Measurements from ENCODE around the gene TMEM62.

The TMEM62 gene

GRCh38 chr15:43118286-43118685 lies 15.1 kb upstream of the TMEM62 start:
- H3K27me3 ChIP-seq (ENCODE audit: insufficient read depth, poor library complexity, severe bottlenecking) = no peaks in the 10 kb centered on the region
- TF ChIP-seq, protein P1, sequence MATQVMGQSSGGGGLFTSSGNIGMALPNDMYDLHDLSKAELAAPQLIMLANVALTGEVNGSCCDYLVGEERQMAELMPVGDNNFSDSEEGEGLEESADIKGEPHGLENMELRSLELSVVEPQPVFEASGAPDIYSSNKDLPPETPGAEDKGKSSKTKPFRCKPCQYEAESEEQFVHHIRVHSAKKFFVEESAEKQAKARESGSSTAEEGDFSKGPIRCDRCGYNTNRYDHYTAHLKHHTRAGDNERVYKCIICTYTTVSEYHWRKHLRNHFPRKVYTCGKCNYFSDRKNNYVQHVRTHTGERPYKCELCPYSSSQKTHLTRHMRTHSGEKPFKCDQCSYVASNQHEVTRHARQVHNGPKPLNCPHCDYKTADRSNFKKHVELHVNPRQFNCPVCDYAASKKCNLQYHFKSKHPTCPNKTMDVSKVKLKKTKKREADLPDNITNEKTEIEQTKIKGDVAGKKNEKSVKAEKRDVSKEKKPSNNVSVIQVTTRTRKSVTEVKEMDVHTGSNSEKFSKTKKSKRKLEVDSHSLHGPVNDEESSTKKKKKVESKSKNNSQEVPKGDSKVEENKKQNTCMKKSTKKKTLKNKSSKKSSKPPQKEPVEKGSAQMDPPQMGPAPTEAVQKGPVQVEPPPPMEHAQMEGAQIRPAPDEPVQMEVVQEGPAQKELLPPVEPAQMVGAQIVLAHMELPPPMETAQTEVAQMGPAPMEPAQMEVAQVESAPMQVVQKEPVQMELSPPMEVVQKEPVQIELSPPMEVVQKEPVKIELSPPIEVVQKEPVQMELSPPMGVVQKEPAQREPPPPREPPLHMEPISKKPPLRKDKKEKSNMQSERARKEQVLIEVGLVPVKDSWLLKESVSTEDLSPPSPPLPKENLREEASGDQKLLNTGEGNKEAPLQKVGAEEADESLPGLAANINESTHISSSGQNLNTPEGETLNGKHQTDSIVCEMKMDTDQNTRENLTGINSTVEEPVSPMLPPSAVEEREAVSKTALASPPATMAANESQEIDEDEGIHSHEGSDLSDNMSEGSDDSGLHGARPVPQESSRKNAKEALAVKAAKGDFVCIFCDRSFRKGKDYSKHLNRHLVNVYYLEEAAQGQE (IDR thresholded peaks at IDR 0.05; ENCODE audit: insufficient replicate concordance, low read depth) = no peak
- TF ChIP-seq POLR2AphosphoS5 (IDR thresholded peaks at IDR 0.05; ENCODE audit: low read depth) (no peak), GABPA (IDR thresholded peaks at IDR 0.05; ENCODE audit: low read depth) (no peak), CTCF (IDR thresholded peaks at IDR 0.05; ENCODE audit: insufficient read depth, low read length) (no peak), SPI1 (IDR thresholded peaks at IDR 0.05; ENCODE audit: borderline replicate concordance, low read depth) (no peak)
- no peak for DNase-seq (ENCODE audit: low read depth in 1 of 2, low spot score in 1 of 2)
- H3K27ac ChIP-seq (replicated peaks) = no peak overlapping the region
- no peak overlapping the region for H3K4me3 ChIP-seq (replicated peaks; ENCODE audit: insufficient read depth, low read length)

GRCh38 chr15:43118829-43119228 lies 14.6 kb upstream of the TMEM62 start:
- Histone ChIP-seq H3K4me3 (replicated peaks; ENCODE audit: insufficient read depth, low read length) (no peak overlapping the region), H3K27me3 (ENCODE audit: insufficient read depth, poor library complexity, severe bottlenecking) (no peaks in the 10 kb centered on the region), H3K27ac (replicated peaks) (no peak overlapping the region)
- no peak for TF ChIP-seq SPI1 (IDR thresholded peaks at IDR 0.05; ENCODE audit: borderline replicate concordance, low read depth)
- no peak for DNase-seq (ENCODE audit: low read depth in 1 of 2, low spot score in 1 of 2)

DNA sequence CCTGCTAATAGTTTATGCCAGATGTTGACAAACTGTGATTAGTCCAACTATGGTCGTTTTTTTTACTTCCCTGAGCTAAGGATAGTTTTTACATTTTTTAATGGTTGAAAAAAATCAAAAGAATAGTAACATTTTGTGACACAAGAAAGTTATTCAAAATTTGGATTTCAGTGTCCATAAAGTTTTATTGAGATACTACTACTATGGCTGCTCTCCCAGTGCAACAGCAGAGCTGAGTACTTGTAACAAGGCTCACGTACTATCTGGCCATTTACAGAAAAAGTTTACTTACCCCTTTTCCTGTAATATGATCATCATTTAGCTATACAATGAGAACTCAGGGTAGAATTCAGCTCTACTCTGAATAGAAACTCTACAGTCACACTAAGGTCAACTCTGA lies 11.5 kb upstream of the TMEM62 start:
- H3K4me3 ChIP-seq (replicated peaks; ENCODE audit: insufficient read depth, low read length) = no peak overlapping the region
- DNase-seq (ENCODE audit: low read depth in 1 of 2, low spot score in 1 of 2) = no peak
- no peaks in the 10 kb centered on the region for H3K27me3 ChIP-seq (ENCODE audit: insufficient read depth, poor library complexity, severe bottlenecking)
- TF ChIP-seq CTCF (IDR thresholded peaks at IDR 0.05; ENCODE audit: insufficient read depth, low read length) (no peak), POLR2AphosphoS5 (IDR thresholded peaks at IDR 0.05; ENCODE audit: low read depth) (no peak), GABPA (IDR thresholded peaks at IDR 0.05; ENCODE audit: low read depth) (no peak), SPI1 (IDR thresholded peaks at IDR 0.05; ENCODE audit: borderline replicate concordance, low read depth) (no peak)
- TF ChIP-seq, protein P1 (IDR thresholded peaks at IDR 0.05; ENCODE audit: insufficient replicate concordance, low read depth) = no peak
- H3K27ac ChIP-seq (replicated peaks) = no peak overlapping the region

DNA sequence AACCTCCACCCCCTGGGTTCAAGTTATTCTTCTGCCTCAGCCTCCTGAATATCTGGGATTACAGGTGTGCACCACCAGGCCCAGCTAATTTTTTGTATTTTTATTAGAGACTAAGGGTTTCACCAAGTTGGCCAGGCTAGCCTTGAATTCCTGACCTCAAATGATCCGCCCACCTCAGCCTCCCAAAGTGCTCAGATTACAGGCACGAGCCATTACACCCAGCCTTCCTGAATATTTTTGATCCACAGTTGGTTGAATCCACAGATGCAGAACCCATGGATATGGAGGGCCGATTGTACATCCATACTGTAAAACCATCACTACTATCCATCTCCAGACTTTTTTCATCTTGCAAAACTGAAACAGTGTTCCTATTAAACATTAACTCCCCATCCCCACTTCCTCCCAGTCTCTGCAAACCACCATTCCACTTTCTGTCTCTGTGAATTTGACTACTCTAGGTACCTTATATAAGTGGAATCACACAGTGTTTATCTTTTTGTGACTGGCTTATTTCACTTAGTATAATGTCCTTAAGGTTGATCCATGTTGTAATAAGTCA lies 8.2 kb upstream of the TMEM62 start:
- DNase-seq (ENCODE audit: low read depth in 1 of 2, low spot score in 1 of 2) = no peak
- TF ChIP-seq CTCF (IDR thresholded peaks at IDR 0.05; ENCODE audit: insufficient read depth, low read length) = no peak
- no peak for TF ChIP-seq POLR2AphosphoS5 (IDR thresholded peaks at IDR 0.05; ENCODE audit: low read depth)
- TF ChIP-seq, protein P1 (IDR thresholded peaks at IDR 0.05; ENCODE audit: insufficient replicate concordance, low read depth) = no peak
- no peak for TF ChIP-seq SPI1 (IDR thresholded peaks at IDR 0.05; ENCODE audit: borderline replicate concordance, low read depth)
- TF ChIP-seq GABPA (IDR thresholded peaks at IDR 0.05; ENCODE audit: low read depth) = no peak
- Histone ChIP-seq H3K27me3 (ENCODE audit: insufficient read depth, poor library complexity, severe bottlenecking) (no peaks in the 10 kb centered on the region), H3K4me3 (replicated peaks; ENCODE audit: insufficient read depth, low read length) (no peak overlapping the region), H3K27ac (replicated peaks) (no peak overlapping the region)
